H1 (cell line): Measurements from ENCODE around the gene EPHB3. TPM values are rescaled to one million over a fixed set of nuclear protein-coding genes. Genes with fewer than 3 reads are reported as not detected.
A peak's percentile ranks its signal among the peaks of the same experiment; 100 is the strongest.

Experiments used
- ATF2 ChIP-seq: IDR thresholded peaks from 2 replicates; pipeline ENCODE4 v1.6.1; 2012; ENCODE audit warnings: low read length, inconsistent platforms
- BCL11A ChIP-seq, 2 experiments: IDR thresholded peaks; one replicate each; pipeline ENCODE4 v1.6.1; 2011; ENCODE audit warnings: low read depth in 2 of 2, low read length in 2 of 2, mild to moderate bottlenecking in 2 of 2
- CHD2 ChIP-seq: IDR thresholded peaks from 2 replicates; pipeline ENCODE4 v1.6.1; 2012; ENCODE audit warnings: low read length, improper control_type of control experiment
- CTCF ChIP-seq, 3 experiments: IDR thresholded peaks; 1 replicate in 2 of 3; 2 replicates in 1 of 3; pipeline versions ENCODE4 v1.5.1 to v1.6.1; 2011; ENCODE audit warnings: low read length in 3 of 3, mild to moderate bottlenecking in 3 of 3, inconsistent platforms in 2 of 3, low read depth in 1 of 3, moderate library complexity in 1 of 3; ENCODE audit not compliant: insufficient read depth in 1 of 3; ENCODE audit errors: control extremely low read depth in 1 of 3
- FOSL1 ChIP-seq: IDR thresholded peaks from 2 replicates; pipeline ENCODE4 v1.6.1; 2011; ENCODE audit warnings: mild to moderate bottlenecking, low read depth, low read length, moderate library complexity; ENCODE audit not compliant: insufficient read depth
- MAX ChIP-seq: IDR thresholded peaks from 2 replicates; pipeline ENCODE4 v1.6.1; 2012; ENCODE audit warnings: inconsistent platforms
- NANOG ChIP-seq: IDR thresholded peaks from 2 replicates; pipeline ENCODE4 v1.6.1; 2011; ENCODE audit warnings: low read length, low read depth, mild to moderate bottlenecking, inconsistent platforms; ENCODE audit not compliant: insufficient read depth, poor library complexity, severe bottlenecking
- POU5F1 ChIP-seq: IDR thresholded peaks from 2 replicates; pipeline ENCODE4 v1.6.1; 2011; ENCODE audit warnings: low read depth, mild to moderate bottlenecking, low read length, moderate library complexity
- RAD21 ChIP-seq, 2 experiments: IDR thresholded peaks in 1 of 2; conservative IDR thresholded peaks in 1 of 2; 2 replicates each; pipeline ENCODE4 v1.6.1; 2011; ENCODE audit warnings: low read depth in 2 of 2, low read length in 2 of 2, improper control_type of control experiment in 1 of 2, inconsistent platforms in 1 of 2, mild to moderate bottlenecking in 1 of 2, moderate library complexity in 1 of 2
- SAP30 ChIP-seq: fragments of 300-600 bp; sonication (generic); IDR thresholded peaks from 2 replicates; pipeline ENCODE4 v1.7.1; 2012; ENCODE audit warnings: low read length, moderate library complexity, mild to moderate bottlenecking, inconsistent platforms; ENCODE audit not compliant: insufficient read depth, insufficient replicate concordance
- SIRT6 ChIP-seq: IDR thresholded peaks from one replicate; pipeline ENCODE4 v1.7.1; 2012; ENCODE audit warnings: low read length, inconsistent platforms
- SP1 ChIP-seq: IDR thresholded peaks from 2 replicates; pipeline ENCODE4 v1.6.1; 2011; ENCODE audit warnings: low read depth, low read length
- SP2 ChIP-seq: IDR thresholded peaks from 2 replicates; pipeline ENCODE4 v1.6.1; 2012; ENCODE audit warnings: mild to moderate bottlenecking, low read length, inconsistent platforms
- SUZ12 ChIP-seq: fragments of 200-600 bp; sonication (generic); IDR thresholded peaks from 2 replicates; pipeline ENCODE4 v1.6.1; 2012; ENCODE audit warnings: mild to moderate bottlenecking, inconsistent platforms, low read length, moderate library complexity, mixed read lengths
- USF2 ChIP-seq: IDR thresholded peaks from 2 replicates; pipeline ENCODE4 v1.6.1; 2011; ENCODE audit warnings: low read length, improper control_type of control experiment
- polyA plus RNA-seq, 7 experiments: library from polyadenylated mRNA; depleted of rRNA in 3 of 7; stranded (reverse) in 5 of 7; unstranded in 2 of 7; fragments of >200 nt in 5 of 7; fragments of 200-250 nt in 2 of 7; gene quantifications; 1 replicate in 5 of 7; 2 replicates in 1 of 7; 4 replicates in 1 of 7; pipeline versions ENCODE4 v1.2.1 to v1.2.3, GENCODE V29; 2011 to 2013; ENCODE audit warnings: missing spikeins in 2 of 7, mixed read lengths in 2 of 7
- total RNA-seq: library from RNA; stranded (reverse); fragmentation: NEBNext Ultra II Directional; extraction: Animal tissue kit (Norgen Biotek cat#: 25700); gene quantifications from 2 replicates; pipeline ENCODE4 v1.2.1, GENCODE V29; 2021

Gene EPHB3
- total and polyA plus RNA-seq, 2 of the 8 experiments (the other 6 are each of a cell fraction or from before 2014, with no cell fraction given): 0.41 to 0.91 TPM

- TF ChIP-seq ATF2: no peak
- TF ChIP-seq SP1: peak; percentile 87
- TF ChIP-seq NANOG: no peak
- no peak for TF ChIP-seq BCL11A (IDR thresholded peaks at IDR 0.05; ENCODE audit: low read depth in 2 of 2, low read length in 2 of 2)
- TF ChIP-seq SUZ12: no peak
- TF ChIP-seq MAX: 0 out of 2 replicates have a peak, but pooled peaks have one; percentile 47
- TF ChIP-seq CHD2: peak; percentile 58; the same call in 1 of the 2 replicates
- no peak for TF ChIP-seq USF2
- TF ChIP-seq SIRT6: no peak
- TF ChIP-seq CTCF (IDR thresholded peaks at IDR 0.05; ENCODE audit: control extremely low read depth in 1 of 3, insufficient read depth in 1 of 3, low read depth in 1 of 3, low read length in 3 of 3): peak in 2 of 3 experiments; percentile 96 to 100; a peak in 3 of 4 replicates
- TF ChIP-seq SP2: no peak
- TF ChIP-seq POU5F1: no peak
- TF ChIP-seq SAP30: no peak
- TF ChIP-seq RAD21 (IDR thresholded peaks at IDR 0.05 in 1 of 2, conservative IDR thresholded peaks at IDR 0.05 in 1 of 2; ENCODE audit: low read depth in 2 of 2, low read length in 2 of 2): peak; percentile 98
- TF ChIP-seq FOSL1: no peak
These were observed at the start of gene EPHB3 (continued) for GRCh38 chr3:184561061-184561912.
